Hippocampal formation (tissue), 2 donors: ENCODE data around the gene DNAH12.
"Not testable (repeated sequence)": the region's sequence is repeated elsewhere in the genome, so short reads cannot be mapped to it uniquely, and the experiment has no call there.

Experiments
- DNase-seq, 2 donors: peaks; one replicate each; lab custom pipeline; 2025; lab: John Stamatoyannopoulos, UW

Gene DNAH12

GRCh38 chr3:57518276-57518915 lies 25.7 kb downstream of the DNAH12 start:
- no peak for DNase-seq

GRCh38 chr3:57512166-57512565 lies 32.0 kb downstream of the DNAH12 start:
- DNase-seq = no peak

GRCh38 chr3:57505901-57506300 lies 38.2 kb downstream of the DNAH12 start:
- no peak for DNase-seq

- no peak for DNase-seq
Measured at GRCh38 chr3:57500506-57500905, 43.6 kb downstream of the DNAH12 start.

DNA sequence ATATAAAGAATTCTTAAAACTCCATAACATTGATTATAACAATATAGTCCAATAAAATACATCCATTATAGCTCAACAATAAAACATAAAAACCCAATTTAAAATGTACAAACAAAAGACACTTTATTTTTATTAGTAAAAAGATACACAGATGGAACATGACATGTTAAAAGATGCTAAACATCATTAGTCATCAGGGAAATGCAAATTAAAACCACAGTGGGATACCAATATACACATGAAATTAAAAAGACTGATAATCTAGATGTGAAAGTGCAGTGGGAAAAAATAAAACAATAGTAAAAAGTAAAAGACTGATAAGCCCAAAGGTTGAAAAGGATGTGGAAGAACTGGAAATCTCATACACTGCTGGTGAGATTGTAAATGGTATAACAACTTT lies 46.2 kb downstream of the DNAH12 start:
- no peak for DNase-seq

- DNase-seq = no peak
Measured at GRCh38 chr3:57484563-57484962, 59.6 kb downstream of the DNAH12 start.

GRCh38 chr3:57477193-57477592 lies 67.0 kb downstream of the DNAH12 start:
- DNase-seq = not testable (repeated sequence)

DNA sequence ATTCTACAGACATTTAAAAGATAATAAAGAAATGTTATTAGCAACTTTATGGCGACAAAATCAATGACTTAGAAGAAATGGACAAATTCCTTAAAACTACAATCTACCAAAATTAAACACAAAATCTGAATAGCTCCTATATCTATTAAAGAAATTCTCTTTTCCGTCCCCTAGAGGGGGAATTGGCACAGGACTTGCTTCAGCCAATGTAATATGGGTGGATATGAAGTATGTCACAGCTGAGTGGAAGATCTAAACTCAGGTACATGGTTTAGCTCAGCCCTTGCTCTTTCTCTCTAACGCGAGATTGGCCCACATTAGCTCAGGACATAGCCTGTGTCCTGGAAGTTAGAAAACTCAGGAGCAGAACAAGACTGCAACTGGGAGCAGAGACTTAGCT lies 79.3 kb downstream of the DNAH12 start:
- no peak for DNase-seq

DNA sequence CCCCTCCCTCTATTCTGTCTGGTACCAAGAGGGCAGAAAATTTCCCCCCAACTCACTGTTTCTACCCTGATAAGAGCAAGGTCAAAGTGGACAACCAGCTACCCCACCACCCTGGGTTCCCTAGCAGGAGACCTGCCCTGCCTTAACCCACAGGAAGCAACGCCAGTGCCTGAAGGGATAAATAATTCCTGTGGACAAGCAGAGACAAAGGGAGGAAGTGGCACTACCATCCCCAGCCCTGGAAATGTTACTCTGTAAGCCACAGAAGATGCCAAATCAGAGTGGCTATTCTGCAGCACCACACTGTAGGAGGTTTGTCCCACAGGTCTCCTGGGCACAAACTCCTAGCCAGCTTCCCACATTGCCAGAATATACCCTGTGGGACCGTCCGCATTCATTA lies 80.1 kb downstream of the DNAH12 start:
- DNase-seq = no peak

GRCh38 chr3:57451150-57451846 lies 92.8 kb downstream of the DNAH12 start:
- no peak for DNase-seq

- not testable (repeated sequence) for DNase-seq
Measured at GRCh38 chr3:57449276-57449847, 94.8 kb downstream of the DNAH12 start.

DNA sequence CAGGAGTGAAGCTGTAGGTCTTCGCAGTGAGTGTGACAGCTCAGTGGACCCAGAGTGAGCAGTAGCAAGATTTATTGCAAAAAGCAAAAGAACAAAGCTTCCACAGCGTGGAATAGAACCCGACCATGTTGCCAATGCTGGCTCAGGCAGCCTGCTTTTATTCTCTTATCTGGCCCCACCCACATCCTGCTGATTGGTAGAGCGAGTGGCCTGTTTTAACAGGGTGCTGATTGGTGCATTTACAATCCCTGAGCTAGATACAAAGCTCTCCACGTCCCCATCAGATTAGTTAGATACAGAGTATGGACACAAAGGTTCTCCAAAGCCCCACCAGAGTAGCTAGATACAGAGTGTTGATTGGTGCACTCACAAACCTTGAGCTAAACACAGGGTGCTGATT lies 95.7 kb downstream of the DNAH12 start:
- not testable (repeated sequence) for DNase-seq

- no peak for DNase-seq
Measured at GRCh38 chr3:57446318-57446841, 97.8 kb downstream of the DNAH12 start.

DNA sequence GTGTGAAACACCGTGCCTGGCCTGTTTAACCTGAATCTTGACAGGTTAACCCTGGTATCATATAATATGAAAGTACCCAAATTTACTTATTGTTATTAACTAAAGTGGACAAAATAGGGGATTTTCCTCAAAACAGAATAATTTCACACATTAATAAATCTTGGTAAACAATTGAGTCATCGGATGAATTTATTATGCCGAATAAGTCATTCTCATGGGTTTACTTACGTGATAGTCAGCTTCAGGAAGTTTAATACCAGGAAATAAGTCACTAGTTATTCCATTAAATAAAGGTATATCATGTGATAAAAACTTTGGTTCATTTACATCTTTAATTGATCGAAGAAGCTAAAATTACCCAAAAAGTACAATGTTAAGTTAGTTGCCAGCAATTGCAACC lies 99.7 kb downstream of the DNAH12 start:
- no peak for DNase-seq

- DNase-seq = not testable (repeated sequence)
Measured at GRCh38 chr3:57440144-57440543, 104.0 kb downstream of the DNAH12 start.

DNA sequence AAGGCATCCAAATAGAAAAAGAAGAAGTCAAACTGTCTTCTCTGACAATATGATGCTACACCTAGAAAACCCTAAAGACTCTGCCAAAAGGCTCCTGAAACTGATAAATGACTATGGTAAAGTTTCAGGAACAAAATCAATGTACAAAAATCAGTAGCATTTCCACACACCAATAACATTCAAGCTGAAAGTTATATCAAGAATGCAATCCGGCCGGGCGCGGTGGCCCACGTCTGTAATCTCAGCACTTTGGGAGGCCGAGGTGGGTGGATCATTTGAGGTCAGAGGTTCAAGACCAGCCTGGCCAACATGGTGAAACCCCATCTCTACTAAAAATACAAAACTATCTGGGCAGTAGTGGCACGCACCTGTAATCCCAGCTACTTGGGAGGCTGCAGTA lies 105.7 kb downstream of the DNAH12 start:
- not testable (repeated sequence) for DNase-seq

DNA sequence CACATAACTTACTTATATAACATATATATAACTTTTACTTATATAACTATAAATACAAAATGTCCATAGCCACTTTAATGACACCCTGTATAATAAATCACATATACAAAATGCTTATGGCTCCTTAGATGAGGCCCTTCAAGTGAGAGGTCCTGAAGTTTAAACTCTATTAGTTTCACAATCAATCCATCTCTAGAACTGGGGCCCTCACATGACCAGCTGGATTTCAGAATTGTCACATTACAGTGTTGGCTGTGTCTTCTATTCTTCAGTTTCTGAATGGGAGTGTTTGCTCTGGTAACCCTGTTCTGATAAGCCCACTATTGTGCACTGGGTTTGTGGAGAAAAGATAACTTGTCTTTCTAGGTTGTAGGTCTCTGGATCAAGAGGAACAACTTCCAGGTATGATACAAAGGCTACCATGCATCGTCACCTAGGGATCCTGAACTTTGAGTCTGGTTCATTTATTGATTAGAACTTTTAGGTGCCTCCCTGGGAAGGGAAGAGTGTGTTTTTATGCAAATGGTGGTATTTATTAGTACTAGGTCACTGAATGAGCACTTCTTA lies 107.9 kb downstream of the DNAH12 start:
- DNase-seq = no peak

GRCh38 chr3:57434041-57434440 lies 110.1 kb downstream of the DNAH12 start:
- DNase-seq = no peak

GRCh38 chr3:57423335-57423734 lies 120.8 kb downstream of the DNAH12 start:
- DNase-seq = no peak

- DNase-seq = no peak
Measured at GRCh38 chr3:57421336-57421735, 122.8 kb downstream of the DNAH12 start.

GRCh38 chr3:57420001-57420400 lies 124.1 kb downstream of the DNAH12 start:
- DNase-seq = no peak

DNA sequence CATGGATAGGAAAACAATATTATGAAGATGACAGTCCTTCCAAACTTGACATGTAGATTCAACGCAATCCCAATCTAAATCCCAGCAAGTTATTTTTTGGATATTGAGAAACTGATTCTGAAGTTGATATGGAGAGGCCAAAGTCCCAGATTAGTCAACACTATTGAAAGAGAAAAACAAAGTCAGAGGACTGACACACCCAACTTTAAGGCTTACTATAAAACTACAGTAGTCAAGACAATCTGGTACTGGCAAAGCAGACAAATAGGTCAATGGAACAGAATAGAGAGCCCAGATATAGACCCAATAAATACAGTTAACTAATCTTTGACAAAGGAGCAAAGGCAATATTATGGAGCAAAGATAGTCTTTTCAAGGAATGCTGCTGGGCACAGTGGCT lies 132.4 kb downstream of the DNAH12 start:
- DNase-seq = no peak

DNA sequence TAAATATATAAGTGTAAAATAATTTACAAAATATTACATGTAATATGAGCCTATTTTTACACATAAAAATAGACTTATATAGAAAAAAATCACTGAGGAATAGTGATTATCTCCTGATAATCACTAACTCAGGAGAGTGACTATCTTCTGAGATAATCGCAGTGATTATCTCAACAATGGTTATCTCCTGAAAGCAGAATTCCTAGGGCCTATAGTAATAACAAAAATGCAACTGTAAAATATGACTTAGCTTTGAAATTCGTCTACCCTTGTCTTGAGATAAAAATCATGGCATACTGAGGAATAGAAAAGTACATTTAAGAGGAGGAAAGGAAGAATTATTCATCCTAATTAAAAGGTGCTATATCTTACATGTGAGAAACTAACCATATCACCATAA lies 134.7 kb downstream of the DNAH12 start:
- no peak for DNase-seq
